Measurements from ENCODE around the gene ATAD3B.

DNA sequence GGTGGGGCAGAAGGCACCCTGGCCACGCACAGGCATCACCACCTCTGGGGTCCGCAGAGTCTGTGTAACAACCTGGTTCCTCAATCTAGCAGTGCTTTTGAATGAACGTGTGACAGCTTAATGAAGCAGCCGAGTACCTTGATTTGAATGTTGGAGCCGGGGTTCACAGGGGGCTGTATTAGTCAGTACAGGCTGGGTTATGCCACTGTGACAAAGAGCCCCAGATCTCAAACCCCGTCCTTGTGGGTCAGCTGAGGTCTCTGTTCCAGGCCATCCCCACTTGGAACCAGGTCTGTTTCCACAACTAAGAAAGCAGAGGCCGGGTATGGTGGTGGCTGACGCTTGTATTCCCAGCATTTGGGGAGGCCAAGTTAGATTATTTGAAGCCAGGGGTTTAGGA, 58.4 kb downstream of the ATAD3B start:
- no peak for TF ChIP-seq EZH2phosphoT487 (IDR thresholded peaks at IDR 0.05; ENCODE audit: insufficient read depth, low read depth)
- no peak for TF ChIP-seq EZH2 (IDR thresholded peaks at IDR 0.05; ENCODE audit: insufficient read depth, poor library complexity, severe bottlenecking)
